H1 (cell line): ENCODE results near the gene CTNND2. TPM values are rescaled to one million over a fixed set of nuclear protein-coding genes. Genes with fewer than 3 reads are reported as not detected.

Experiments used
- CTCF ChIA-PET: fragments of 300-600 bp; sonication (Branson Sonifier 250); formaldehyde crosslinking; loops from one replicate; lab custom pipeline; 2021; ENCODE audit not compliant: partially characterized antibody; lab: Charles Lee
- POLR2A ChIA-PET: fragments of 300-600 bp; sonication (Branson Sonifier 250); formaldehyde crosslinking; loops from one replicate; lab custom pipeline; 2021; ENCODE audit warnings: inconsistent platforms; ENCODE audit not compliant: partially characterized antibody; lab: Charles Lee
- DNase-seq, 2 experiments: peaks; one replicate each; pipeline versions ENCODE4 v3.0.0 to v3.0.0-alpha.2; 2010 to 2022; ENCODE audit warnings: low spot score in 2 of 2, low read depth in 1 of 2, mixed read lengths in 1 of 2
- FAIRE-seq: peaks from 2 replicates; lab custom pipeline; 2011; peaks lifted over from hg19 to GRCh38; lab: Jason Lieb, UNC
- H2AFZ ChIP-seq: 2 replicates; pipeline ENCODE4 v1.8.1; 2012; ENCODE audit warnings: low read length, inconsistent platforms
- H2AK5ac ChIP-seq: 2 replicates; pipeline ENCODE4 v1.6.1; 2013; ENCODE audit warnings: low read depth, low read length
- H2BK120ac ChIP-seq: replicated peaks from 2 replicates; pipeline ENCODE3; 2013; ENCODE audit warnings: low read depth, low read length, inconsistent platforms
- H2BK12ac ChIP-seq: 2 replicates; pipeline ENCODE4 v1.6.1; 2013; ENCODE audit warnings: low read depth, low read length
- H2BK15ac ChIP-seq: 2 replicates; pipeline ENCODE4 v1.6.1; 2013; ENCODE audit warnings: low read length
- H2BK20ac ChIP-seq: 2 replicates; pipeline ENCODE4 v1.6.1; 2013; ENCODE audit warnings: low read length
- H2BK5ac ChIP-seq: 2 replicates; pipeline ENCODE4 v1.6.1; 2013; ENCODE audit warnings: low read depth, low read length
- H3K14ac ChIP-seq: 2 replicates; pipeline ENCODE4 v1.6.1; 2013; ENCODE audit warnings: inconsistent platforms; ENCODE audit not compliant: insufficient read length
- H3K18ac ChIP-seq: 2 replicates; pipeline ENCODE4 v1.6.1; 2013; ENCODE audit warnings: low read length; ENCODE audit errors: extremely low read depth
- H3K23ac ChIP-seq: 2 replicates; pipeline ENCODE4 v1.6.1; 2013; ENCODE audit warnings: inconsistent platforms; ENCODE audit not compliant: insufficient read length
- H3K23me2 ChIP-seq: 2 replicates; pipeline ENCODE4 v1.6.1; 2013; ENCODE audit warnings: low read depth, low read length
- H3K27ac ChIP-seq: 2 replicates; pipeline ENCODE4 v1.6.1; 2011; ENCODE audit warnings: low read depth, low read length, inconsistent platforms
- H3K27me3 ChIP-seq, 4 experiments: replicated peaks in 1 of 4; 1 replicate in 1 of 4; 2 replicates in 3 of 4; pipeline versions ENCODE4 v1.6.1 to v1.8.1; 2011 to 2013; ENCODE audit warnings: low read length in 3 of 4, mild to moderate bottlenecking in 3 of 4, inconsistent platforms in 2 of 4, mixed read lengths in 2 of 4, moderate library complexity in 1 of 4; ENCODE audit not compliant: control insufficient read depth in 3 of 4, insufficient read depth in 3 of 4; ENCODE audit errors: extremely low read depth in 1 of 4
- H3K36me3 ChIP-seq, 4 experiments: 2 replicates each; pipeline versions ENCODE4 v1.6.1 to v1.8.1; 2011 to 2013; ENCODE audit warnings: mild to moderate bottlenecking in 4 of 4, low read length in 3 of 4, moderate library complexity in 2 of 4, control low read depth in 1 of 4, inconsistent platforms in 1 of 4; ENCODE audit not compliant: insufficient read depth in 4 of 4, control insufficient read depth in 2 of 4
- H3K4ac ChIP-seq: replicated peaks from 2 replicates; pipeline ENCODE3; 2013; ENCODE audit warnings: low read length, low read depth, mixed read lengths, inconsistent platforms; ENCODE audit not compliant: insufficient read length
- H3K4me1 ChIP-seq, 4 experiments: replicated peaks in 1 of 4; 1 replicate in 1 of 4; 2 replicates in 3 of 4; pipeline versions ENCODE4 v1.6.1 to v1.8.1; 2011 to 2013; ENCODE audit warnings: low read length in 3 of 4, inconsistent platforms in 2 of 4, mixed read lengths in 1 of 4; ENCODE audit not compliant: insufficient read depth in 4 of 4, control insufficient read depth in 3 of 4
- H3K4me2 ChIP-seq, 2 experiments: 2 replicates each; pipeline versions ENCODE4 v1.6.1 to v1.8.1; 2011 to 2013; ENCODE audit warnings: low read depth in 2 of 2, low read length in 2 of 2, control low read depth in 1 of 2, inconsistent platforms in 1 of 2, mild to moderate bottlenecking in 1 of 2; ENCODE audit not compliant: insufficient read depth in 1 of 2
- H3K4me3 ChIP-seq, 4 experiments: fragments of 200-600, 300-600 bp in 1 of 4; sonication (generic), shearing (Covaris generic), sonication (Bioruptor Twin) in 1 of 4; 2 replicates each; pipeline versions ENCODE4 v1.5.1 to v1.8.1; 2011 to 2016; ENCODE audit warnings: low read length in 4 of 4, low read depth in 3 of 4, control low read depth in 2 of 4, inconsistent platforms in 2 of 4, mild to moderate bottlenecking in 2 of 4, mixed read lengths in 1 of 4, moderate library complexity in 1 of 4; ENCODE audit not compliant: insufficient read depth in 2 of 4; ENCODE audit errors: extremely low read depth in 1 of 4
- H3K56ac ChIP-seq: replicated peaks from 2 replicates; pipeline ENCODE3; 2013; ENCODE audit warnings: low read depth, mild to moderate bottlenecking, mixed read lengths, low read length, inconsistent platforms; ENCODE audit not compliant: insufficient read length
- H3K79me1 ChIP-seq: 2 replicates; pipeline ENCODE4 v1.6.1; 2013; ENCODE audit warnings: low read depth, low read length, control low read depth
- H3K79me2 ChIP-seq, 2 experiments: 2 replicates each; pipeline versions ENCODE4 v1.6.1 to v1.8.1; 2012 to 2013; ENCODE audit warnings: low read length in 2 of 2, mild to moderate bottlenecking in 2 of 2, inconsistent platforms in 1 of 2; ENCODE audit not compliant: insufficient read depth in 2 of 2, control insufficient read depth in 1 of 2
- H3K9ac ChIP-seq, 4 experiments: replicated peaks in 1 of 4; 1 replicate in 1 of 4; 2 replicates in 3 of 4; pipeline versions ENCODE4 v1.6.1 to v1.8.1; 2011 to 2013; ENCODE audit warnings: low read depth in 3 of 4, low read length in 3 of 4, control low read depth in 2 of 4, mild to moderate bottlenecking in 2 of 4, moderate library complexity in 2 of 4, inconsistent platforms in 1 of 4; ENCODE audit errors: extremely low read depth in 1 of 4
- H3K9me3 ChIP-seq, 2 experiments: 2 replicates each; pipeline versions ENCODE4 v1.6.1 to v1.8.1; 2012 to 2013; ENCODE audit warnings: mild to moderate bottlenecking in 2 of 2, moderate library complexity in 2 of 2, control low read depth in 1 of 2, inconsistent platforms in 1 of 2, low read depth in 1 of 2, low read length in 1 of 2, mixed read lengths in 1 of 2; ENCODE audit not compliant: insufficient read depth in 2 of 2
- H4K20me1 ChIP-seq, 2 experiments: replicated peaks in 1 of 2; 2 replicates each; pipeline versions ENCODE3 to v1.8.1; 2011 to 2013; ENCODE audit warnings: inconsistent platforms in 2 of 2, low read length in 2 of 2, mild to moderate bottlenecking in 1 of 2; ENCODE audit not compliant: insufficient read depth in 2 of 2, control insufficient read depth in 1 of 2
- H4K5ac ChIP-seq: 2 replicates; pipeline ENCODE4 v1.6.1; 2013; ENCODE audit warnings: low read length, low read depth, mixed read lengths, inconsistent platforms; ENCODE audit not compliant: insufficient read length
- H4K8ac ChIP-seq: 2 replicates; pipeline ENCODE4 v1.8.0; 2013; ENCODE audit warnings: mild to moderate bottlenecking, moderate library complexity, low read length, inconsistent platforms; ENCODE audit not compliant: insufficient read depth; ENCODE audit errors: extremely low read depth
- H4K91ac ChIP-seq: replicated peaks from 2 replicates; pipeline ENCODE3; 2013; ENCODE audit warnings: low read length, mixed read lengths, inconsistent platforms; ENCODE audit not compliant: insufficient read length
- BCL11A ChIP-seq, 2 experiments: IDR thresholded peaks; one replicate each; pipeline ENCODE4 v1.6.1; 2011; ENCODE audit warnings: low read depth in 2 of 2, low read length in 2 of 2, mild to moderate bottlenecking in 2 of 2
- JUN ChIP-seq: IDR thresholded peaks from 2 replicates; pipeline ENCODE4 v1.6.1; 2011; ENCODE audit warnings: low read depth, mild to moderate bottlenecking, improper control_type of control experiment, low read length
- NRF1 ChIP-seq: IDR thresholded peaks from 2 replicates; pipeline ENCODE4 v1.6.1; 2011; ENCODE audit warnings: mild to moderate bottlenecking, low read depth, low read length, improper control_type of control experiment
- WGBS, 2 experiments: shearing (Covaris generic) in 1 of 2; methylation state at CpG; one replicate each; pipeline versions ENCODE4 v1.1.6 to v1.1.7; 2013 to 2015; ENCODE audit warnings: low lambda C conversion rate in 2 of 2, mixed read lengths in 2 of 2, inconsistent platforms in 1 of 2, low coverage in 1 of 2, missing lambda C conversion rate in 1 of 2; ENCODE audit not compliant: insufficient replicate concordance in 2 of 2, insufficient coverage in 1 of 2, insufficient read length in 1 of 2; ENCODE audit errors: extremely low coverage in 1 of 2, missing lambda C conversion rate in 1 of 2; 5-methylcytosine and 5-hydroxymethylcytosine counted together
- polyA plus RNA-seq, 7 experiments: library from polyadenylated mRNA; depleted of rRNA in 3 of 7; stranded (reverse) in 5 of 7; unstranded in 2 of 7; fragments of >200 nt in 5 of 7; fragments of 200-250 nt in 2 of 7; gene quantifications; 1 replicate in 5 of 7; 2 replicates in 1 of 7; 4 replicates in 1 of 7; pipeline versions ENCODE4 v1.2.1 to v1.2.3, GENCODE V29; 2011 to 2013; ENCODE audit warnings: missing spikeins in 2 of 7, mixed read lengths in 2 of 7
- total RNA-seq: library from RNA; stranded (reverse); fragmentation: NEBNext Ultra II Directional; extraction: Animal tissue kit (Norgen Biotek cat#: 25700); gene quantifications from 2 replicates; pipeline ENCODE4 v1.2.1, GENCODE V29; 2021

CTNND2 gene
- total and polyA plus RNA-seq, 2 of the 8 experiments (the other 6 are each of a cell fraction or from before 2014, with no cell fraction given): 7.4 to 14.2 TPM

- Histone ChIP-seq H3K4me3 (no peak overlapping the region), H3K23me2 (no peaks in the 10 kb centered on the region), H4K5ac (no peak overlapping the region), H3K18ac (no peak overlapping the region), H3K79me1 (no peaks in the 10 kb centered on the region), H4K20me1 (no peaks in the 10 kb centered on the region), H3K27me3 (no peaks in the 10 kb centered on the region), H3K36me3 (no peaks in the 10 kb centered on the region), H3K14ac (no peak overlapping the region), H3K79me2 (no peaks in the 10 kb centered on the region), H2BK5ac (no peak overlapping the region), H3K23ac (no peak overlapping the region), H3K9me3 (no peaks in the 10 kb centered on the region), H3K4me2 (no peak overlapping the region), H4K91ac (no peak overlapping the region), H2AFZ (no peak overlapping the region), H3K27ac (no peak overlapping the region), H2BK20ac (no peak overlapping the region), H2BK12ac (no peak overlapping the region), H3K9ac (no peak overlapping the region), H3K4me1 (peaks cover 3 to 10% (median 8%) of the 10 kb centered on the region in 4 experiments; a peak in 6 of 7 replicates), H3K4ac (no peak overlapping the region), H4K8ac (no peak overlapping the region), H2BK120ac (no peak overlapping the region), H3K56ac (no peak overlapping the region), H2BK15ac (no peak overlapping the region), H2AK5ac (no peak overlapping the region)
- FAIRE-seq (no peak), DNase-seq (peak in 1 of 2 experiments; percentile 10)
- CTCF ChIA-PET: interaction anchor here (0.8 to 1.2 kb wide), 3 partner anchors 9 to 258 kb away, joined by 3 to 6 read pairs (median 3); no protein-coding TSS in a partner anchor
- POLR2A ChIA-PET: interaction anchor here (0.8 kb wide), 1 partner anchor 24 kb away, joined by 3 read pairs; no protein-coding TSS in a partner anchor
- whole genome bisulfite sequencing, 2 experiments: 75% methylated on average over 2 of the region's 2 CpGs; no CpG with 5 or more reads in 1 of the 2 experiments
- TF ChIP-seq NRF1: no peak
- TF ChIP-seq BCL11A (IDR thresholded peaks at IDR 0.05; ENCODE audit: low read depth in 2 of 2, low read length in 2 of 2): no peak
- no peak for TF ChIP-seq JUN
Observed at GRCh38 chr5:11525020-11525419, 379.2 kb downstream of the CTNND2 start.
